Hematopoietic multipotent progenitor cell treated with erythropoietin and hydrocortisone succinate and interleukin-3 and kit ligand, for 15 days (in vitro differentiated cells): ENCODE measurements around the gene CABLES1.

ENCODE experiments used
- DNase-seq: peaks from one replicate; pipeline ENCODE4 v3.0.0-alpha.2; 2015; ENCODE audit warnings: low spot score

Gene CABLES1

GRCh38 chr18:23113576-23113975 is 21.7 kb upstream of the CABLES1 start:
- DNase-seq = no peak

GRCh38 chr18:23114171-23114881 is 21.0 kb upstream of the CABLES1 start:
- no peak for DNase-seq

GRCh38 chr18:23114911-23115310 is 20.4 kb upstream of the CABLES1 start:
- no peak for DNase-seq

GRCh38 chr18:23115683-23116096 is 19.6 kb upstream of the CABLES1 start:
- no peak for DNase-seq

- no peak for DNase-seq
Observed at GRCh38 chr18:23121133-23121532, 14.2 kb upstream of the CABLES1 start.

GRCh38 chr18:23122334-23123229 is 12.7 kb upstream of the CABLES1 start:
- DNase-seq = no peak

- DNase-seq = no peak
Observed at GRCh38 chr18:23126376-23127056, 8.8 kb upstream of the CABLES1 start.

- no peak for DNase-seq
Observed at GRCh38 chr18:23127090-23127489, 8.2 kb upstream of the CABLES1 start.

- no peak for DNase-seq
Observed at GRCh38 chr18:23129355-23130002, 5.8 kb upstream of the CABLES1 start.

- DNase-seq = peak; percentile 81
Observed at GRCh38 chr18:23131693-23132319, 3.5 kb upstream of the CABLES1 start.

GRCh38 chr18:23133860-23134779 is 1.2 kb upstream of the CABLES1 start:
- no peak for DNase-seq

GRCh38 chr18:23135550-23136325 is 453 bp downstream of the CABLES1 start:
- DNase-seq = no peak

- DNase-seq = no peak
Observed at GRCh38 chr18:23136326-23137096, 1.2 kb downstream of the CABLES1 start.

GRCh38 chr18:23137097-23137635 is 1.9 kb downstream of the CABLES1 start:
- DNase-seq = no peak

- DNase-seq = no peak
Observed at GRCh38 chr18:23137788-23138216, 2.5 kb downstream of the CABLES1 start.

- no peak for DNase-seq
Observed at GRCh38 chr18:23138471-23138870, 3.2 kb downstream of the CABLES1 start.

- no peak for DNase-seq
Observed at GRCh38 chr18:23141104-23141999, 6.1 kb downstream of the CABLES1 start.
